ENCODE results near the gene KRTAP10-7. TPM values are rescaled to one million over a fixed set of nuclear protein-coding genes. Genes with fewer than 3 reads are reported as not detected.
"Not testable (repeated sequence)": the region's sequence is repeated elsewhere in the genome, so short reads cannot be mapped to it uniquely, and the experiment has no call there.

The KRTAP10-7 gene, protein sequence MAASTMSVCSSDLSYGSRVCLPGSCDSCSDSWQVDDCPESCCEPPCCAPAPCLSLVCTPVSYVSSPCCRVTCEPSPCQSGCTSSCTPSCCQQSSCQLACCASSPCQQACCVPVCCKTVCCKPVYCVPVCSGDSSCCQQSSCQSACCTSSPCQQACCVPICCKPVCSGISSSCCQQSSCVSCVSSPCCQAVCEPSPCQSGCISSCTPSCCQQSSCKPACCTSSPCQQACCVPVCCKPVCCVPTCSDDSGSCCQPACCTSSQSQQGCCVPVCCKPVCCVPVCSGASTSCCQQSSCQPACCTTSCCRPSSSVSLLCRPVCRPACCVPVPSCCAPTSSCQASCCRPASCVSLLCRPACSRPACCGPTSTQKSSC
- total RNA-seq (2014; rRNA removed; shearing (Covaris generic)) = not detected in 2 replicates

GRCh38 chr21:44600118-44600978 lies at the start of gene KRTAP10-7:
Gene KRTAP10-7, plus strand, starts transcription at chr21:44600597. Its CDS starts 25 bp downstream, at chr21:44600622.
- not testable (repeated sequence) for H3K4me3 ChIP-seq (ENCODE audit: insufficient read depth, low read depth, low read length); DNase-seq

DNA sequence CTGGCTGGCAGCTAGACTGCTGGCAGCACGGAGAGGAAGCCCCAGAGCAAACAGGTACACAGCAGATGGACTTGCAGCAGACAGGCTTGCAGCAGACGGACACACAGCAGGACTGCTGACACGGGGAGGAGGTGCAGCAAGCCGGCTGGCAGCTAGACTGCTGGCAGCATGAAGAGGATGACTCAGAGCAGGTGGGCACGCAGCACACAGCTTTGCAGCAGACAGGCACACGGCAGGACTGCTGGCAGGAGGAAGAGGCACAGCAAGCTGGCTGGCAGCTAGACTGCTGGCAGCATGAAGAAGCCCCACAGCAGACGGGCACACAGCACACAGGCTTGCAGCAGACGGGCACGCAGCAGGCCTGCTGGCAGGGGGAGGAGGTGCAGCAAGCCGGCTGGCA lies 49.6 kb upstream of the KRTAP10-7 start:
- Histone ChIP-seq H3K36me3 (replicated peaks; ENCODE audit: control insufficient read depth, insufficient read depth, low read length) (no peaks in the 10 kb centered on the region), H3K27me3 (ENCODE audit: control insufficient read depth, insufficient read depth, low read length) (no peaks in the 10 kb centered on the region), H3K4me3 (ENCODE audit: insufficient read depth, low read depth, low read length) (no peak overlapping the region)
- no peak for DNase-seq

More at GRCh38 chr21:44600118-44600978, at the start of gene KRTAP10-7:
- H3K27me3 ChIP-seq (ENCODE audit: control insufficient read depth, insufficient read depth, low read length); H3K36me3 ChIP-seq (replicated peaks; ENCODE audit: control insufficient read depth, insufficient read depth, low read length): not testable (repeated sequence)

GRCh38 chr21:44551340-44551961 lies 48.9 kb upstream of the KRTAP10-7 start, which contains the start of gene KRTAP10-2:
Gene KRTAP10-2, minus strand, starts transcription at chr21:44551505. Its CDS starts 47 bp downstream, at chr21:44551458.
- peak; percentile 31 for DNase-seq
- Histone ChIP-seq H3K27me3 (ENCODE audit: control insufficient read depth, insufficient read depth, low read length) (no peaks in the 10 kb centered on the region), H3K4me3 (ENCODE audit: insufficient read depth, low read depth, low read length) (no peak within 1 kb of the TSS), H3K36me3 (replicated peaks; ENCODE audit: control insufficient read depth, insufficient read depth, low read length) (no peaks in the 10 kb centered on the region)

DNA sequence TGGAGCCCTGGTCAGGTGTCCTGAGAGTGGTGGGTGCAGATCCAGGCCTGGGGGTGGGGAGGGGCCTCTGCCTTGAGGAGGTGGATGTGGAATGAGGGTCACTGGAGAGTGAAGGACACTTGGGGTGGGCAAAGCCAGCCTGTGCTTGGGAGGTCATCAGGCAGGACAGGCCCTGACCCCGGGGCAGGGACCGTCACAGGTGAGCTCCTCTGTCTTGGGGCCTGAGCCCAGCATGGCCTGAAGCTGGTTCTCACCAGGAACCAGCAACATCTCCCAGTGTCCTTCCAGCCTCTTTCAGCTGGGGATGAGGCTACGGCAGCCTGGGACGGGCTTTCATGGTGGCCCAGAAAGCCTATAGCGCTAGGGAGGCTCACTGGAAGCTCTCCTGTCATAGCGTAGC lies 48.3 kb upstream of the KRTAP10-7 start:
- no peak for DNase-seq
- no peak overlapping the region for H3K4me3 ChIP-seq (ENCODE audit: insufficient read depth, low read depth, low read length)
- no peaks in the 10 kb centered on the region for H3K36me3 ChIP-seq (replicated peaks; ENCODE audit: control insufficient read depth, insufficient read depth, low read length)
- no peaks in the 10 kb centered on the region for H3K27me3 ChIP-seq (ENCODE audit: control insufficient read depth, insufficient read depth, low read length)

DNA sequence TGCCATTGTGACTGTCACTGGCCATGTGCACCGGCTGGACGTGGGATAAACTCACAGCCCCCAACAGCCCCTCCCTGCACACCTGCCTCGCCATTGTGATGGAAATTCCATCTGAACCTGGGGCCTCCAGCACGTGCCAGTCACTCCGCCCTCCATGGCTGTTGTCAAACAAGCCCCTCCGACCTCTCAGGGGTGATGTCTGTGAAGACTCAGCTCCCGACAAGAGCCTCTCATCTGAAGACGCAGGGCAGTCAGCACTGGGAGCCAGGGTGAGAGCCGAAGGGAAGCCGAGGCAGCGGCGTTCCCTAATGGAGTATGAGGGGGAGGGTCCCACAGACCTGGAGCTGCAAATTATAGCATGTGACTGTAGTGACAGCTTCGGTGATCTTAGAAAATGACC lies 47.7 kb upstream of the KRTAP10-7 start:
- no peak for DNase-seq

GRCh38 chr21:44555200-44555875 lies 45.1 kb upstream of the KRTAP10-7 start:
- no peak overlapping the region for H3K4me3 ChIP-seq (ENCODE audit: insufficient read depth, low read depth, low read length)
- no peaks in the 10 kb centered on the region for H3K27me3 ChIP-seq (ENCODE audit: control insufficient read depth, insufficient read depth, low read length)
- peak; percentile 51 for DNase-seq
- no peaks in the 10 kb centered on the region for H3K36me3 ChIP-seq (replicated peaks; ENCODE audit: control insufficient read depth, insufficient read depth, low read length)

More for the DNA sequence above, 47.7 kb upstream of the KRTAP10-7 start:
- no peak overlapping the region for H3K4me3 ChIP-seq (ENCODE audit: insufficient read depth, low read depth, low read length)
- H3K27me3 ChIP-seq (ENCODE audit: control insufficient read depth, insufficient read depth, low read length) = no peaks in the 10 kb centered on the region
- H3K36me3 ChIP-seq (replicated peaks; ENCODE audit: control insufficient read depth, insufficient read depth, low read length) = no peaks in the 10 kb centered on the region

- DNase-seq = peak; percentile 16
- no peak overlapping the region for H3K4me3 ChIP-seq (ENCODE audit: insufficient read depth, low read depth, low read length)
- H3K36me3 ChIP-seq (replicated peaks; ENCODE audit: control insufficient read depth, insufficient read depth, low read length) = no peaks in the 10 kb centered on the region
- no peaks in the 10 kb centered on the region for H3K27me3 ChIP-seq (ENCODE audit: control insufficient read depth, insufficient read depth, low read length)
Measured at GRCh38 chr21:44556879-44557278, 43.5 kb upstream of the KRTAP10-7 start.

GRCh38 chr21:44557491-44558328 lies 42.7 kb upstream of the KRTAP10-7 start:
- Histone ChIP-seq H3K4me3 (ENCODE audit: insufficient read depth, low read depth, low read length) (no peak overlapping the region), H3K36me3 (replicated peaks; ENCODE audit: control insufficient read depth, insufficient read depth, low read length) (no peaks in the 10 kb centered on the region), H3K27me3 (ENCODE audit: control insufficient read depth, insufficient read depth, low read length) (no peaks in the 10 kb centered on the region)
- DNase-seq = peak; percentile 66

DNA sequence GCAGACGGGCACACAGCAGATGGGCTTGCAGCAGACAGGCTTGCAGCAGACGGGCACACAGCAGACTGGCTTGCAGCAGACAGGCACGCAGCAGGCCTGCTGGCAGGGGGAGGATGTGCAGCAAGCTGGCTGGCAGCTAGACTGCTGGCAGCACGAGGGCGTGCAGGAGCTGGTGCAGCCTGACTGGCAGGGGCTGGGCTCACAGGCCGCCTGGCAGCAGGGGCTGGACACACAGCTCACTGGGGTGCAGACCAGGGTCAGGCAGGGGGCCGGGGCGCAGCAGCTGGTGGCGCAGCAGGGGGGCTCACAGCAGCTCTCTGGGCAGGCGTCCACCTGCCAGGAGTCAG lies 42.1 kb upstream of the KRTAP10-7 start:
- H3K36me3 ChIP-seq (replicated peaks; ENCODE audit: control insufficient read depth, insufficient read depth, low read length); DNase-seq; H3K4me3 ChIP-seq (ENCODE audit: insufficient read depth, low read depth, low read length); H3K27me3 ChIP-seq (ENCODE audit: control insufficient read depth, insufficient read depth, low read length): not testable (repeated sequence)

DNA sequence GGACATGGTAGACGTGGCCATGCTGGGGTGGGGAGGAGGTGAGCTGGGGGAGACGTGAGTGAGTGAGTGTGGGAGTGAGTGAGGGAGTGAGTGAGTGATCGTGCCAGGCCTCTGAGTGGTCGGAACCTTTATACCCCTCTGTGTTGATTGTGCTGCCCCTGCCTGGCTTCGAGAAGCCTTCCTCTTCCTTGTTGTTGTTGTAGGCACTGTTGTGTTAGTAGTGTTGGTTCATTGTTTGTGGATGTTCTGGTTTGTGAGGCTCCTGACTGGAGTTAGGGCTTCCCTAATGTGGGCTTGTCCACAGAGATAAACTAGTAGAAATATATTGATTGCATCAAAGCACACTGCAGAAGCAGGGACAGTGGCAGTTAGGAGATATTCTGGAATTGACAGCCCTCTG lies 41.7 kb upstream of the KRTAP10-7 start, which contains the start of gene KRTAP10-3:
Gene KRTAP10-3 (minus strand): TSS at position 101 of the 400 bp plus-strand sequence. CDS start 80 bp downstream, at position 21.
- Histone ChIP-seq H3K27me3 (ENCODE audit: control insufficient read depth, insufficient read depth, low read length) (no peaks in the 10 kb centered on the region), H3K4me3 (ENCODE audit: insufficient read depth, low read depth, low read length) (no peak within 1 kb of the TSS), H3K36me3 (replicated peaks; ENCODE audit: control insufficient read depth, insufficient read depth, low read length) (no peaks in the 10 kb centered on the region)
- peak; percentile 20 for DNase-seq

DNA sequence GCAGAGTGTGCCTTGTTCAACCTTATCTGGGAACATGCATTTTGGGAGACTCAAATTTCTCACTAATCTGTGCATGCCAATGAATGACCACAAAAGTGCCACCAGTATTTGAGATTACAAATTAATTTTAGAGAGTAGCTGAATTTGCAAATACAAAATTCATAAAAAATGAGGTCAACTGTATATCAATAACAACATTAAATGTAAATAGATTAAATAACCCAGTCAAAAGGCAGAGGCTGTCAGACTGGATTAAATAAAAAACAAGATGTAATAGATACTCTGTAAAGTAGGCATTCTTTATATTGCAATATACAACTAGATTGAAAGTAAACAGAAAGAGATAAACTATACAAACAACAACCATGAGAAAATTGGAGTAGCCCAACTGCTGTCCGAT lies 36.3 kb upstream of the KRTAP10-7 start:
- H3K4me3 ChIP-seq (ENCODE audit: insufficient read depth, low read depth, low read length) = no peak overlapping the region
- H3K27me3 ChIP-seq (ENCODE audit: control insufficient read depth, insufficient read depth, low read length) = no peaks in the 10 kb centered on the region
- no peaks in the 10 kb centered on the region for H3K36me3 ChIP-seq (replicated peaks; ENCODE audit: control insufficient read depth, insufficient read depth, low read length)
- no peak for DNase-seq

- Histone ChIP-seq H3K36me3 (replicated peaks; ENCODE audit: control insufficient read depth, insufficient read depth, low read length) (no peaks in the 10 kb centered on the region), H3K27me3 (ENCODE audit: control insufficient read depth, insufficient read depth, low read length) (no peaks in the 10 kb centered on the region), H3K4me3 (ENCODE audit: insufficient read depth, low read depth, low read length) (no peak overlapping the region)
- DNase-seq = no peak
Measured at GRCh38 chr21:44564886-44565598, 35.4 kb upstream of the KRTAP10-7 start.

GRCh38 chr21:44566403-44566802 lies 34.0 kb upstream of the KRTAP10-7 start:
- no peak for DNase-seq
- no peaks in the 10 kb centered on the region for H3K36me3 ChIP-seq (replicated peaks; ENCODE audit: control insufficient read depth, insufficient read depth, low read length)
- no peak overlapping the region for H3K4me3 ChIP-seq (ENCODE audit: insufficient read depth, low read depth, low read length)
- no peaks in the 10 kb centered on the region for H3K27me3 ChIP-seq (ENCODE audit: control insufficient read depth, insufficient read depth, low read length)

Data from H7 (cell line).